ENCODE measurements around the gene PPP1CA.

GRCh38 chr11:67400251-67400941, 1.3 kb downstream of the PPP1CA start:
- TF ChIP-seq POLR2A (IDR thresholded peaks at IDR 0.05) (no peak), CTCF (IDR thresholded peaks at IDR 0.05) (no peak)

All from sigmoid colon (tissue), 3 donors.